Kidney glomerular epithelial cell (primary cell): ENCODE measurements around the gene DNAI2.

ENCODE experiments used
- DNase-seq: peaks from one replicate; lab custom pipeline; 2025; lab: John Stamatoyannopoulos, UW

The DNAI2 gene

DNA sequence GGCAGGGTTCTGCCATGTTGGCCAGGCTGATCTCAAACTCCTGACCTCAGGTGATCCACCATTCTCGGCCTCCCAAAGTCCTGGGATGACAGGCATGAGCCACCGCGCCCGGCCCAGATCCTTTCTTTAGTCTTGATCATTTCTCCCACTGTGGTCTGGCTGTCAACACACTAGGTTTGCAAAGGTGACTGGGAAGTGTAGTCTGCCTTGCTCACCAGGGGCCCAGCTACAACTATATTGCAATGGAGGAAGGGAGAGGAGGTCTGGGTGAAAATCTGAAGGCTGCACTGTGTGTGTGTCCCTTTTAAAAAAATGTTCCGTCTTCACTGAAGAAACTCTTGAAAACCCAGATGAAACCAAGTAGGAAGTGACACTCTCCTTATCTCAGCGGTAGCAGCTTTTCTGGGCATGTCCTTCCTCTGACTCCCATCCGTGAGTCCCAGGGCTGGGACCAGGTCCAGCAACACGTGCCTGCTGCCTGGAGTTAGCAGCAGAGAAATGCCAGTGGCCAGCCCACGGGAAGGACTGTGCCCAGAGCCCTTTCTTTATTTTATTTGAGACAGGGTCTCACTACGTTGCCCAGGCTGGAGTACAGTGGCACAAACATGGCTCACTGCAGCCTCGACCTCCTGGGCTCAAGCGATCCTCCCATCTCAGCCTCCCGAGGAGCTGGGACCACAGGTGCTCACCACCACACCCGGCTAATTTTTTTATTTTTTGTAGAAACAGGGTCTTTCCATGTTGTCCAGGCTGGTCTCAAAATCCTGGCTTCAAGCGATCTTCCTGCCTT, 34.1 kb downstream of the DNAI2 start:
- DNase-seq, result no peak

- no peak for DNase-seq
Measured at GRCh38 chr17:74309902-74310301, 35.9 kb downstream of the DNAI2 start.

DNA sequence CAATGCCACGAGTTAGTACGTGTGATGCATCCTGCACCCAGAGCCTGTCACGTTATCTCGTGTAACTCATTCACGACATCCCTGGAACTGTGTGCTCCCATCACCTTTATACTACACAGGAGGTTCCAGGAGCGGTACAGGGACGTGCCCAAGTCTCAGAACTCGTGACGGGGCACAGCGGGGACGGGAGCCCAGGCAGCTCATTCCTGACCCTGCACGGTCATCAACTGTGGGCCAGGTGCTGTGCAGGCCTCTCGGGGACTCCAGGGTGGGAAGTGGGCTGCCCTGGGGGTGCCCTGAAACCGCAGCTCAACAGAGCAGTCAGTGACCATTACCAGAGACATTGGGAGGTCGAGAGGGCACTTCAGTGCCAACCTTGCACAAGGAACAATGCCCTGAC, 40.8 kb downstream of the DNAI2 start:
- no peak for DNase-seq

- no peak for DNase-seq
Measured at GRCh38 chr17:74316220-74316619, 42.2 kb downstream of the DNAI2 start.

DNA sequence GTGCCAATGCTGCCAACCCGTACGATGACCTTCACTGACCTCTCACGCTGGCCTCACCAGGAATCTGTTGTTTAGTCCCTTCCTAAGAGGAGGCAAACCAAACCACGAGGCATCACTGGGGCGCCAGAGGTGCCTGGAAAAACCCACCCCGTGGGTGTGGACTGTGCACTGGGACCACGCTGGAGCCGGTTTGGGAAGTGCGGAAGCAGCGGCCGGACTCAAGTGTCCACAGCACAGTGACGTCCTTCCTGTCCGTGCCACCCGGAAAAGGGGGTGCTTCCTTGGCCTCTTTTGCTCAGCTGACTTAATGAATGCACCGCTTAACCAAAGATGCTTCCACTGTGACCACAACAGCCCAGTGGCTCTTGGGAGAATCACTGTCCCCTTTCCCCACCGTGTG, 43.0 kb downstream of the DNAI2 start:
- DNase-seq, result no peak

GRCh38 chr17:74318391-74318790, 44.4 kb downstream of the DNAI2 start:
- DNase-seq, result no peak

GRCh38 chr17:74324521-74324920, 50.5 kb downstream of the DNAI2 start:
- no peak for DNase-seq

DNA sequence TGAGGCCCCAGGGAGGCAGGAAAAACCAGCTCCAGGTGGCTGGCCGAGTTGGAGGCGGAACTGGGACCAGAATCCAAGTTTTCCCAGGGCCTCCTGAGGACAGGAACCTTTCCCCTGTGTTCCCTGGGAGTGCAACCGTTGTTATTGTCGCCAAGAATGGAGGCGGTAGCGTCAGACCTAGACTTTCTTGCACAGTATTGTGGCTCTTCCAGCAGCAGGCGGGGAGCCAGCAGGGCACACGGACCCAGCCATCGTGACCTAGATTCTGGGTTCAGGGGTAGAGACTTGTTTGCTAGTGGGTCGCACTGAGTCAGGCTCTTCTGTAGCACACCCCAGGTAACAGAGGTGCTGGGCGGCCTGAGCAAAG, 51.3 kb downstream of the DNAI2 start:
- DNase-seq, result no peak

- no peak for DNase-seq
Measured at GRCh38 chr17:74325743-74326379, 51.8 kb downstream of the DNAI2 start, which contains the start of gene KIF19. TSS of gene KIF19 (plus strand) at chr17:74326226. CDS start at chr17:74326350, 124 bp downstream.

GRCh38 chr17:74326506-74326905, 52.5 kb downstream of the DNAI2 start:
- no peak for DNase-seq

- DNase-seq, result no peak
Measured at GRCh38 chr17:74328487-74328886, 54.5 kb downstream of the DNAI2 start.

DNA sequence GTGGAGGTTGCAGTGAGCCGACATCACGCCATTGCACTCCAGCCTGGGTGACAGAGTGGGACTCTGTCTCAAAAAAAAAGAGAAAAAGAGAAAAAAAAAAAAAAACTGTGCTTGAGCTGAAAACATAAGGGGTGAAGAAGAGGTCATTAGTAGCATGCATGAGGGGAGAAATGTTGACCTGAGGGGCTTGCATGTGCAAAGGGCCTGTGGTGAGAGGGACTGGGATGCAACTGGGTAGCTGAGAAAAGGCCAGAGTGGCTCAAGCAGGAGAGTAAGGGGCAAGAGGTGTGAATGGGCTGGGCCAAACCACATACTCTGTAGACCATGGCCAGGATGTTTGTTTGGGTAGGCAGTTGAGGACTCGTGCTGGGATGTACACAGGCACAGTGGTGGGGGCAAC, 55.3 kb downstream of the DNAI2 start:
- DNase-seq, result no peak

DNA sequence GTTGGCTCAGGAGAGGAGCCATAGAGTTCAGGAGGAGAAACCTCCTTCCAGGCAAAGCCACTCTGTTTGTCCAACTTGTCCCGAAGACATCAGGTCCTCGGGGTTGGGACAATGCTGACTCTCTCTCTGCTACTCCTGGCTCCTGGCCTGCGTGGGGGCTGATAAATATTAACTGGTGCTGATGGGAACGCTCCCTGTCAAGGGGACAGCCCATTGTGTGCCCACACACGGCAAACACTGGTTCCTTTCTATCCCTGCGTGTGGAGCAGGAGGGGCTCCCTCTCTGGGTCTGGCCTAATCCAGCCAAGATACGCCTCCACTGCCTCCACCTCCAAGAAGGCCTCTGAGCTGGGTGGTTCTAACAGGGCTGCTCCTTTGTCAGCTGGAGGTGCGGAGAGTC, 56.4 kb downstream of the DNAI2 start:
- no peak for DNase-seq

- no peak for DNase-seq
Measured at GRCh38 chr17:74332017-74332650, 58.1 kb downstream of the DNAI2 start.

GRCh38 chr17:74332763-74333283, 58.8 kb downstream of the DNAI2 start:
- no peak for DNase-seq

DNA sequence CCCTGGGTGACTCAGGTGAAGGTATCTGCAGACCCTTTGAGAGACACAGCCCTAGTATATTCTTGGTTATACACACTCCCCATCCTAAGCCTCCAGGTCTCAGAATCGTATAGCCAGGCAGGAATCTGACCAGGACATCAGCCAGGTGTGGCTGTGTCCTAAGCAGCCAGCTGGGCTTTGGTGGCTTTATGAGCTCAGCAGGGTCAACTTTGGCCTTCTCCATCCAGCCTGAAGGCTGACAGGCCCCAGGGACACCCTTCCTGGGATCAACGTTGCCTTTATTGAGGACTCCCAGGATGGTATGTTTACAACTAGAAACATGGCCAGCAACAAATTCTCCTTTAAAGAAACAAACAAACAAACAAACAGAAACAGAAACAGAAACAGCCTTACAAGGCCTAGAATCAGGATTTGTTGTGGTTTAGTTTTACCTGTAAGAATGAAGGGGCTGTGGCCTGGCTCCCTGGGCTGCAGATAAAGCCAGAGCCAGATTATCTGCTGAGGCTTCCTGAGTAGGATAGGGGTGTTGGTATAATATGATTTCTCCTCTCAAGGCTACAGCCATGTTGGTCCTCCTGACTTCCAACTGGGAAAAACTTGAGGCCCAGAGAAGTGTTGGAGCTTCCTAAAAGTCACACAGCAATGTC, 60.5 kb downstream of the DNAI2 start:
- no peak for DNase-seq

- no peak for DNase-seq
Measured at GRCh38 chr17:74335529-74336062, 61.6 kb downstream of the DNAI2 start.

- no peak for DNase-seq
Measured at GRCh38 chr17:74336307-74336706, 62.3 kb downstream of the DNAI2 start.

- DNase-seq, result no peak
Measured at GRCh38 chr17:74337834-74338500, 63.9 kb downstream of the DNAI2 start.

DNA sequence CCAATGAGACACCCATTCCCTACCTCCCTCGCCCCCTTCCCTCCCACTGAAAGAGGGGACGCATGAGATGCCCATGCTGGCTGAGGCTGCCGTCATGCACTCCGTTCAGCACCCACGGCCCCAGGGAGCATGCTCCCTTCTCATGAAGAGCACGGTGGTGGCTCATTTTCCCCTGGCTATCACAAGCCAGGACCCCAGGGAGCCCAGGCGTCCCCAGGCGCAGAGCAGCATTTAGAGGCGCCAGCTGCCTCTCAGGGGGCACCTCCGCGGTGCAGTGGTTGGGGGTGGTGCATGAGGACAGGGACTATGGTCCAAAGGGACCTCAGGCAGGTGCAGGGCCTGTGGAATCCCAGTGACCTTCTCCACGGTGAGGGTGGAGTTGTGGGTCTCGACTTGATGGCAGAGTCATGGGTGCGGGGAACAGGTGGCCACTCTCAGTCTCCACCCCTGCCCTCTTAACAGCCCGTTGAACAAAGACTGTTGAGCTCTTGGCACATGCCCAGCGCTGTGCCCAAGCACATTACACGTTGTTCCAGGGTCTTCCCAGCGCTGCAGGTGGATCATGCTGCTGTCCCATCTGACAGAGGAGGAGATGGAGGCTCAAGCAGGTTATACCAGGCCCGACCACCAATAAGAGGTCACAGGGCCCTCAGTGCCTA, 65.6 kb downstream of the DNAI2 start:
- DNase-seq, result no peak

- no peak for DNase-seq
Measured at GRCh38 chr17:74340470-74341023, 66.5 kb downstream of the DNAI2 start.
